Measurements from ENCODE around the gene UBA3. TPM values are rescaled to one million over a fixed set of nuclear protein-coding genes. Genes with fewer than 3 reads are reported as not detected.

UBA3 gene
- total RNA-seq, 1 experiment from 2014 or later: 64.2 TPM

- CTCF ChIA-PET: interaction anchor here (0.7 kb wide), 1 partner anchor 12 kb away, joined by 3 read pairs; no protein-coding TSS in a partner anchor
- no peak overlapping the region for H3K4me3 Mint-ChIP-seq (ENCODE audit: low read depth, unreplicated experiment)
- peaks cover 27% of the 10 kb centered on the region for H3K36me3 Mint-ChIP-seq (ENCODE audit: insufficient read depth, unreplicated experiment)
- no peak for TF ChIP-seq CTCF (IDR thresholded peaks at IDR 0.05; ENCODE audit: unreplicated experiment)
- H3K4me1 Mint-ChIP-seq (ENCODE audit: low read depth, unreplicated experiment): peaks cover 17% of the 10 kb centered on the region
- H3K9me3 Mint-ChIP-seq (ENCODE audit: low read depth, unreplicated experiment): no peaks in the 10 kb centered on the region
- no peaks in the 10 kb centered on the region for H3K27me3 Mint-ChIP-seq (ENCODE audit: unreplicated experiment)
- intact Hi-C loops (cut with micrococcal nuclease; ENCODE audit: unreplicated experiment): no loop called here
- H3K27ac Mint-ChIP-seq (ENCODE audit: unreplicated experiment): no peak overlapping the region
- DNase-seq: no peak
- no TSS peak for BruUV-seq (replicated peaks)
Measured at GRCh38 chr3:69097407-69098086, 17.4 kb upstream of the UBA3 start.

GRCh38 chr3:69096299-69096698, 16.1 kb upstream of the UBA3 start:
- H3K4me1 Mint-ChIP-seq (ENCODE audit: low read depth, unreplicated experiment): peaks cover 16% of the 10 kb centered on the region
- DNase-seq: no peak
- peaks cover 33% of the 10 kb centered on the region for H3K36me3 Mint-ChIP-seq (ENCODE audit: insufficient read depth, unreplicated experiment)
- H3K9me3 Mint-ChIP-seq (ENCODE audit: low read depth, unreplicated experiment): no peaks in the 10 kb centered on the region
- BruUV-seq (replicated peaks): no TSS peak
- intact Hi-C loops (cut with micrococcal nuclease; ENCODE audit: unreplicated experiment): no loop called here
- H3K27me3 Mint-ChIP-seq (ENCODE audit: unreplicated experiment): no peaks in the 10 kb centered on the region
- no peak for TF ChIP-seq CTCF (IDR thresholded peaks at IDR 0.05; ENCODE audit: unreplicated experiment)
- CTCF ChIA-PET: no interaction called here
- H3K27ac Mint-ChIP-seq (ENCODE audit: unreplicated experiment): no peak overlapping the region
- H3K4me3 Mint-ChIP-seq (ENCODE audit: low read depth, unreplicated experiment): no peak overlapping the region

- no peak for DNase-seq
- no TSS peak for BruUV-seq (replicated peaks)
- intact Hi-C loops (cut with micrococcal nuclease; ENCODE audit: unreplicated experiment): no loop called here
- H3K4me1 Mint-ChIP-seq (ENCODE audit: low read depth, unreplicated experiment): peaks cover 20% of the 10 kb centered on the region
- no peaks in the 10 kb centered on the region for H3K27me3 Mint-ChIP-seq (ENCODE audit: unreplicated experiment)
- no peaks in the 10 kb centered on the region for H3K9me3 Mint-ChIP-seq (ENCODE audit: low read depth, unreplicated experiment)
- H3K27ac Mint-ChIP-seq (ENCODE audit: unreplicated experiment): no peak overlapping the region
- TF ChIP-seq CTCF (IDR thresholded peaks at IDR 0.05; ENCODE audit: unreplicated experiment): no peak
- H3K4me3 Mint-ChIP-seq (ENCODE audit: low read depth, unreplicated experiment): no peak overlapping the region
- CTCF ChIA-PET: no interaction called here
- H3K36me3 Mint-ChIP-seq (ENCODE audit: insufficient read depth, unreplicated experiment): peaks cover 33% of the 10 kb centered on the region
Measured at GRCh38 chr3:69095636-69096035, 15.5 kb upstream of the UBA3 start.

- TF ChIP-seq CTCF (IDR thresholded peaks at IDR 0.05; ENCODE audit: unreplicated experiment): no peak
- H3K27me3 Mint-ChIP-seq (ENCODE audit: unreplicated experiment): no peaks in the 10 kb centered on the region
- intact Hi-C loops (cut with micrococcal nuclease; ENCODE audit: unreplicated experiment): no loop called here
- BruUV-seq (replicated peaks): no TSS peak
- H3K36me3 Mint-ChIP-seq (ENCODE audit: insufficient read depth, unreplicated experiment): peaks cover 38% of the 10 kb centered on the region
- H3K27ac Mint-ChIP-seq (ENCODE audit: unreplicated experiment): no peak overlapping the region
- CTCF ChIA-PET: no interaction called here
- H3K4me3 Mint-ChIP-seq (ENCODE audit: low read depth, unreplicated experiment): no peak overlapping the region
- H3K4me1 Mint-ChIP-seq (ENCODE audit: low read depth, unreplicated experiment): peaks cover 30% of the 10 kb centered on the region
- no peaks in the 10 kb centered on the region for H3K9me3 Mint-ChIP-seq (ENCODE audit: low read depth, unreplicated experiment)
- no peak for DNase-seq
Measured at GRCh38 chr3:69094467-69095205, 14.5 kb upstream of the UBA3 start.

Data from Calu3 (cell line).